Astrocyte of the spinal cord (primary cell): Measurements from ENCODE around the gene FTSJ3.
A peak's percentile ranks its signal among the peaks of the same experiment; 100 is the strongest.

Experiments used
- DNase-seq: peaks from one replicate; pipeline ENCODE4 v3.0.0; 2011; ENCODE audit warnings: low read depth, low spot score
- H3K4me3 ChIP-seq: 2 replicates; pipeline ENCODE4 v1.5.1; 2011; ENCODE audit warnings: low read depth, mild to moderate bottlenecking, low read length, moderate library complexity
- in situ Hi-C: cut with HindIII; loops from 2 replicates; pipeline ENCODE4 v1.10.0; 2017; ENCODE audit warnings: low sequenced_read_pairs
- TF ChIP-seq, protein P1 (sequence below): IDR thresholded peaks from 2 replicates; pipeline ENCODE4 v1.5.1; 2012; ENCODE audit warnings: low read depth, mild to moderate bottlenecking, low read length, inconsistent platforms

FTSJ3 gene

GRCh38 chr17:63786117-63786516, 41.3 kb downstream of the FTSJ3 start:
- no peak overlapping the region for H3K4me3 ChIP-seq
- in situ Hi-C loops = no loop called here
- TF ChIP-seq, protein P1, sequence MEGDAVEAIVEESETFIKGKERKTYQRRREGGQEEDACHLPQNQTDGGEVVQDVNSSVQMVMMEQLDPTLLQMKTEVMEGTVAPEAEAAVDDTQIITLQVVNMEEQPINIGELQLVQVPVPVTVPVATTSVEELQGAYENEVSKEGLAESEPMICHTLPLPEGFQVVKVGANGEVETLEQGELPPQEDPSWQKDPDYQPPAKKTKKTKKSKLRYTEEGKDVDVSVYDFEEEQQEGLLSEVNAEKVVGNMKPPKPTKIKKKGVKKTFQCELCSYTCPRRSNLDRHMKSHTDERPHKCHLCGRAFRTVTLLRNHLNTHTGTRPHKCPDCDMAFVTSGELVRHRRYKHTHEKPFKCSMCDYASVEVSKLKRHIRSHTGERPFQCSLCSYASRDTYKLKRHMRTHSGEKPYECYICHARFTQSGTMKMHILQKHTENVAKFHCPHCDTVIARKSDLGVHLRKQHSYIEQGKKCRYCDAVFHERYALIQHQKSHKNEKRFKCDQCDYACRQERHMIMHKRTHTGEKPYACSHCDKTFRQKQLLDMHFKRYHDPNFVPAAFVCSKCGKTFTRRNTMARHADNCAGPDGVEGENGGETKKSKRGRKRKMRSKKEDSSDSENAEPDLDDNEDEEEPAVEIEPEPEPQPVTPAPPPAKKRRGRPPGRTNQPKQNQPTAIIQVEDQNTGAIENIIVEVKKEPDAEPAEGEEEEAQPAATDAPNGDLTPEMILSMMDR = no peak
- no peak for DNase-seq

GRCh38 chr17:63785556-63785955, 41.9 kb downstream of the FTSJ3 start:
- H3K4me3 ChIP-seq = no peak overlapping the region
- TF ChIP-seq, protein P1 = no peak
- in situ Hi-C loops = no loop called here
- DNase-seq = peak; percentile 59

GRCh38 chr17:63783522-63783921, 43.9 kb downstream of the FTSJ3 start:
- DNase-seq = no peak
- TF ChIP-seq, protein P1 = no peak
- in situ Hi-C loops = no loop called here
- no peak overlapping the region for H3K4me3 ChIP-seq

GRCh38 chr17:63780928-63781327, 46.5 kb downstream of the FTSJ3 start:
- TF ChIP-seq, protein P1 = no peak
- in situ Hi-C loops = no loop called here

DNA sequence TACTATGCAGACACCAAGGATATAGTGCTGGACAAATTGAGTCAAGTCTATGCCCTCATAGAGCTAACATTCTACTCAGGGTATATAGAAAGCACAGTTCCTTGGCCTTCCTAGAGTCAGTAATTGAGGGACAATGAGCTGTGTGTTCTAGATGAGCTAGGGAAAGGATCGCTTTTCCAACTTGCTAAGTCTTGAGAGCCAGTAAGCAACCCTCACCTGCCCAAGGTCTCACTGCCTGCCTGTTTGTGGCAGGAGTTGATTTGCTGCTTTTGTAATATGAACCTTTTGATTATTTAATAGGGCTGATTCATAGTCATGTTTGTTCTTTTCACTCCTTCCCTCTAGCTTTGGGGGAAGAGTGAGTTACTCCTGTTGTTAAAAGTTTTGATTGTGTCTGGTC, 47.0 kb downstream of the FTSJ3 start:
- TF ChIP-seq, protein P1 = no peak
- in situ Hi-C loops = no loop called here
- peak; percentile 22 for DNase-seq
- H3K4me3 ChIP-seq = no peak overlapping the region

More at GRCh38 chr17:63780928-63781327, 46.5 kb downstream of the FTSJ3 start:
- no peak for DNase-seq
- no peak overlapping the region for H3K4me3 ChIP-seq

GRCh38 chr17:63775420-63775819, 52.0 kb downstream of the FTSJ3 start:
- DNase-seq = no peak
- peak overlapping the region; percentile 94 for H3K4me3 ChIP-seq
- in situ Hi-C loops = no loop called here

More at GRCh38 chr17:63775420-63775819, 52.0 kb downstream of the FTSJ3 start:
- TF ChIP-seq, protein P1 = no peak
